Measurements from ENCODE around the gene C16orf92. TPM values are rescaled to one million over a fixed set of nuclear protein-coding genes. Genes with fewer than 3 reads are reported as not detected.
A peak's percentile ranks its signal among the peaks of the same experiment; 100 is the strongest.

Gene C16orf92
- total RNA-seq, 1 experiment from 2014 or later: not detected

DNA sequence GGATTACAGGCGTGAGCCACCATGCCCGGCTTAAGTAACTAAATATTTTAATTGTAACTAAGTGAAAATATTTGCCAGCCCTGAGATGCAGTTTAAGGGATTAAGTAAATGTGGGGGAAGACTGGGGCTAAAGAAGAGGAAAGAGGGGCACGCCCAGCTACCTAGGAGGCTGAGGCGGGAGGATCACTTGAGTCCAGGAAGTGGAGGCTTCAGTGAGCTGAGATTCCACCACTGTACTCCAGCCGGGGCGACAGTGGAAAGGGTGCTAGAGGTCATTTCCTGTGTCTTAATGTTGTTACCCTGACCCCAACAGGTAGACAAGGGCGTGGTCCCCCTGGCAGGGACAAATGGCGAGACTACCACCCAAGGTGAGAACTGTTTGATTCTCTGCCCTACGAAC lies 45.3 kb downstream of the C16orf92 start:
- Histone ChIP-seq H4K20me1 (ENCODE audit: insufficient read depth) (peaks cover 12% of the 10 kb centered on the region; the same call in 1 of the 2 replicates), H3K27ac (ENCODE audit: low read depth, low read length) (peak overlapping the region; percentile 32; the same call in 1 of the 2 replicates), H3K9me2 (ENCODE audit: insufficient read depth) (no peaks in the 10 kb centered on the region), H3K9me3 (ENCODE audit: control insufficient read depth in 1 of 2, insufficient read depth in 1 of 2, low read depth in 1 of 2, low read length in 2 of 2) (no peaks in the 10 kb centered on the region), H3K79me2 (ENCODE audit: insufficient read depth, low read length) (peaks cover 61% of the 10 kb centered on the region), H3K36me3 (ENCODE audit: control insufficient read depth in 1 of 2, insufficient read depth in 2 of 2, low read length in 2 of 2) (peaks cover 28 to 60% of the 10 kb centered on the region in 2 experiments), H3K27me3 (ENCODE audit: insufficient read depth, low read length) (no peaks in the 10 kb centered on the region), H3K9ac (ENCODE audit: low read length) (no peak overlapping the region), H3K4me1 (ENCODE audit: control insufficient read depth in 1 of 2, insufficient read depth in 2 of 2, low read length in 2 of 2) (peaks cover 14 to 38% of the 10 kb centered on the region in 2 experiments), H3K4me3 (replicated peaks in 1 of 2; ENCODE audit: low read depth in 1 of 2, low read length in 2 of 2) (no peak overlapping the region), H2AFZ (ENCODE audit: low read depth, low read length, poor library complexity, severe bottlenecking) (no peak overlapping the region), H3K4me2 (ENCODE audit: low read length) (peak overlapping the region; percentile 1; the same call in 1 of the 2 replicates)
- TF ChIP-seq RAD21 (IDR thresholded peaks at IDR 0.05; ENCODE audit: low read depth) (no peak), CBX3 (IDR thresholded peaks at IDR 0.05; ENCODE audit: low read depth) (no peak), POLR2AphosphoS5 (IDR thresholded peaks at IDR 0.05; ENCODE audit: low read depth, low read length) (0 out of 2 replicates have a peak, but pooled peaks have one; percentile 9), JUND (IDR thresholded peaks at IDR 0.05) (no peak), TCF7L2 (IDR thresholded peaks at IDR 0.05; ENCODE audit: borderline replicate concordance, extremely low read depth, insufficient read depth, insufficient read length) (no peak)
- TF ChIP-seq, protein P1, sequence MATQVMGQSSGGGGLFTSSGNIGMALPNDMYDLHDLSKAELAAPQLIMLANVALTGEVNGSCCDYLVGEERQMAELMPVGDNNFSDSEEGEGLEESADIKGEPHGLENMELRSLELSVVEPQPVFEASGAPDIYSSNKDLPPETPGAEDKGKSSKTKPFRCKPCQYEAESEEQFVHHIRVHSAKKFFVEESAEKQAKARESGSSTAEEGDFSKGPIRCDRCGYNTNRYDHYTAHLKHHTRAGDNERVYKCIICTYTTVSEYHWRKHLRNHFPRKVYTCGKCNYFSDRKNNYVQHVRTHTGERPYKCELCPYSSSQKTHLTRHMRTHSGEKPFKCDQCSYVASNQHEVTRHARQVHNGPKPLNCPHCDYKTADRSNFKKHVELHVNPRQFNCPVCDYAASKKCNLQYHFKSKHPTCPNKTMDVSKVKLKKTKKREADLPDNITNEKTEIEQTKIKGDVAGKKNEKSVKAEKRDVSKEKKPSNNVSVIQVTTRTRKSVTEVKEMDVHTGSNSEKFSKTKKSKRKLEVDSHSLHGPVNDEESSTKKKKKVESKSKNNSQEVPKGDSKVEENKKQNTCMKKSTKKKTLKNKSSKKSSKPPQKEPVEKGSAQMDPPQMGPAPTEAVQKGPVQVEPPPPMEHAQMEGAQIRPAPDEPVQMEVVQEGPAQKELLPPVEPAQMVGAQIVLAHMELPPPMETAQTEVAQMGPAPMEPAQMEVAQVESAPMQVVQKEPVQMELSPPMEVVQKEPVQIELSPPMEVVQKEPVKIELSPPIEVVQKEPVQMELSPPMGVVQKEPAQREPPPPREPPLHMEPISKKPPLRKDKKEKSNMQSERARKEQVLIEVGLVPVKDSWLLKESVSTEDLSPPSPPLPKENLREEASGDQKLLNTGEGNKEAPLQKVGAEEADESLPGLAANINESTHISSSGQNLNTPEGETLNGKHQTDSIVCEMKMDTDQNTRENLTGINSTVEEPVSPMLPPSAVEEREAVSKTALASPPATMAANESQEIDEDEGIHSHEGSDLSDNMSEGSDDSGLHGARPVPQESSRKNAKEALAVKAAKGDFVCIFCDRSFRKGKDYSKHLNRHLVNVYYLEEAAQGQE (IDR thresholded peaks at IDR 0.05; ENCODE audit: low read depth): no peak
- no TSS peak for BruUV-seq (replicated peaks)
- ATAC-seq: no peak
- ChIA-PET CTCF (interaction anchor here (1.1 to 4.4 kb wide), 2 partner anchors 24 to 44 kb away, joined by 3 to 28 read pairs; partner anchors contain the start of gene TBX6), RAD21 (ENCODE audit: low non-redundant PET in 1 of 2, low total read pairs in 2 of 2, uncharacterized antibody in 2 of 2, unreplicated experiment in 2 of 2) (no interaction called here), POLR2A (no interaction called here)
- DNase-seq (ENCODE audit: low read depth, low spot score): no peak
- intact Hi-C loops (cut with micrococcal nuclease): no loop called here
